ENCODE data around the gene CDC45.

CDC45 gene

GRCh38 chr22:19467912-19468311, 11.8 kb upstream of the CDC45 start:
- DNase-seq (ENCODE audit: low read depth) = no peak

- no peak for DNase-seq (ENCODE audit: low read depth)
Observed at GRCh38 chr22:19469421-19469820, 10.3 kb upstream of the CDC45 start.

- no peak for DNase-seq (ENCODE audit: low read depth)
Observed at GRCh38 chr22:19470010-19470409, 9.7 kb upstream of the CDC45 start.

- DNase-seq (ENCODE audit: low read depth) = no peak
Observed at GRCh38 chr22:19471572-19471971, 8.1 kb upstream of the CDC45 start.

- DNase-seq (ENCODE audit: low read depth) = no peak
Observed at GRCh38 chr22:19472233-19472632, 7.5 kb upstream of the CDC45 start.

GRCh38 chr22:19473578-19473977, 6.1 kb upstream of the CDC45 start:
- no peak for DNase-seq (ENCODE audit: low read depth)

GRCh38 chr22:19476023-19476422, 3.7 kb upstream of the CDC45 start:
- no peak for DNase-seq (ENCODE audit: low read depth)

GRCh38 chr22:19477321-19478044, 2.2 kb upstream of the CDC45 start:
- DNase-seq (ENCODE audit: low read depth) = no peak

GRCh38 chr22:19478045-19478900, 1.4 kb upstream of the CDC45 start:
- DNase-seq (ENCODE audit: low read depth) = no peak

- peak; percentile 77 for DNase-seq (ENCODE audit: low read depth)
Observed at GRCh38 chr22:19478901-19479354, 792 bp upstream of the CDC45 start, which contains the start of gene UFD1. Gene UFD1, minus strand, starts transcription at chr22:19479193. Its CDS starts 108 bp downstream, at chr22:19479085.

GRCh38 chr22:19480173-19480568, 451 bp downstream of the CDC45 start:
- DNase-seq (ENCODE audit: low read depth) = no peak

- no peak for DNase-seq (ENCODE audit: low read depth)
Observed at GRCh38 chr22:19480789-19481188, 1.1 kb downstream of the CDC45 start.

- DNase-seq (ENCODE audit: low read depth) = no peak
Observed at GRCh38 chr22:19482297-19482696, 2.6 kb downstream of the CDC45 start.

GRCh38 chr22:19483481-19484244, 3.9 kb downstream of the CDC45 start:
- no peak for DNase-seq (ENCODE audit: low read depth)

GRCh38 chr22:19488285-19488684, 8.6 kb downstream of the CDC45 start:
- DNase-seq (ENCODE audit: low read depth) = no peak

GRCh38 chr22:19488884-19489843, 9.4 kb downstream of the CDC45 start:
- DNase-seq (ENCODE audit: low read depth) = no peak

GRCh38 chr22:19490628-19491230, 11.0 kb downstream of the CDC45 start:
- no peak for DNase-seq (ENCODE audit: low read depth)

GRCh38 chr22:19492504-19493174, 12.9 kb downstream of the CDC45 start:
- no peak for DNase-seq (ENCODE audit: low read depth)

- no peak for DNase-seq (ENCODE audit: low read depth)
Observed at GRCh38 chr22:19494001-19494560, 14.4 kb downstream of the CDC45 start.

- no peak for DNase-seq (ENCODE audit: low read depth)
Observed at GRCh38 chr22:19494676-19495173, 15.0 kb downstream of the CDC45 start.
